Measurements from ENCODE around the gene FBXW4. TPM values are rescaled to one million over a fixed set of nuclear protein-coding genes. Genes with fewer than 3 reads are reported as not detected.

The FBXW4 gene
- total RNA-seq, 4 donors from 2014 or later = 48.2 to 83.6 (median 71.3) TPM

DNA sequence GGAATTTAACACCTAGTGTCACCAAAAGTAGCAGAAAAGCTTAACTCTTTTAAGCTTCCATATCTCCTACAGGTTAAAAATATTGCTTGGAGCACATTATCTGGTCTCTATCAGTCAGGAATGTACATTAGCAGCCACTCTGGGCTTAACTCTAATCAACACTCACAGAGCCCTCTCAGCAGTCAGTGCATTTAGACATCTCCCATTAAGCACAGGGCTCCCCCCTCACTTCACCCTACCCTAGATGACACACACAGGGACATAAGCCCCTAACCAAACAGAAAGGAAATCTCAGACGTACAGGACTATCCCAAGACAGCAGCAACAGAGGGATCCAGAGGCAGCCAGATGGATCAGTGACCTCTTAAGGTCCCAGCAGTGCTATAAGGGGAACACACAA lies 26.4 kb downstream of the FBXW4 start:
- Histone ChIP-seq H3K27me3 (no peaks in the 10 kb centered on the region), H3K4me1 (no peaks in the 10 kb centered on the region), H3K27ac (no peak overlapping the region), H3K4me3 (no peak overlapping the region), H3K36me3 (peaks cover 92% of the 10 kb centered on the region), H3K9me3 (no peaks in the 10 kb centered on the region)
- WGBS = 95% methylated on average over 1 of the region's 1 CpG
- TF ChIP-seq, protein P1, sequence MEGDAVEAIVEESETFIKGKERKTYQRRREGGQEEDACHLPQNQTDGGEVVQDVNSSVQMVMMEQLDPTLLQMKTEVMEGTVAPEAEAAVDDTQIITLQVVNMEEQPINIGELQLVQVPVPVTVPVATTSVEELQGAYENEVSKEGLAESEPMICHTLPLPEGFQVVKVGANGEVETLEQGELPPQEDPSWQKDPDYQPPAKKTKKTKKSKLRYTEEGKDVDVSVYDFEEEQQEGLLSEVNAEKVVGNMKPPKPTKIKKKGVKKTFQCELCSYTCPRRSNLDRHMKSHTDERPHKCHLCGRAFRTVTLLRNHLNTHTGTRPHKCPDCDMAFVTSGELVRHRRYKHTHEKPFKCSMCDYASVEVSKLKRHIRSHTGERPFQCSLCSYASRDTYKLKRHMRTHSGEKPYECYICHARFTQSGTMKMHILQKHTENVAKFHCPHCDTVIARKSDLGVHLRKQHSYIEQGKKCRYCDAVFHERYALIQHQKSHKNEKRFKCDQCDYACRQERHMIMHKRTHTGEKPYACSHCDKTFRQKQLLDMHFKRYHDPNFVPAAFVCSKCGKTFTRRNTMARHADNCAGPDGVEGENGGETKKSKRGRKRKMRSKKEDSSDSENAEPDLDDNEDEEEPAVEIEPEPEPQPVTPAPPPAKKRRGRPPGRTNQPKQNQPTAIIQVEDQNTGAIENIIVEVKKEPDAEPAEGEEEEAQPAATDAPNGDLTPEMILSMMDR (IDR thresholded peaks at IDR 0.05) = no peak
- TF ChIP-seq POLR2A (IDR thresholded peaks at IDR 0.05) (no peak), EP300 (IDR thresholded peaks at IDR 0.05) (no peak), POLR2AphosphoS5 (IDR thresholded peaks at IDR 0.05) (no peak)
- no peak for DNase-seq (ENCODE audit: low spot score in 2 of 2)

DNA sequence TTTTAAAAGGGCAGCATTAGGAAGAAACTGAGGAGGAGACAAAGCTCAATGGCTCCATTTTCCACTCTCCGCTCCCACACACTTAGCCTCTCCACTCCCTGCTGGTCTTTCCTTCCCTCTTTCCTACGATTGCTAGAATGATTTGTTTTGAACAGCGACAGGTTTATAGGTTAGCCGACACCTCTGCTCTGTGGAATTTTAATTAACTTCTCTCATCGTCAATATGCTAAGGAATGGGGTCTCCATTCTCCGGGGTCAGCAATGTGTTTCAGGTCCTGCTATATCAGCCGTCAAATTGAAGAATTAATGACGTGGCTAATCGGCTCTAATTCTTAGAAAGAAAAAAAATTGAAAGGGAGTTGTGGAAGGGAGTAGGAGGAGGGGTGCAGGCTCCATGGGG lies 28.9 kb downstream of the FBXW4 start:
- H3K27ac ChIP-seq = no peak overlapping the region
- no peak for DNase-seq (ENCODE audit: low spot score in 2 of 2)
- peaks cover 89% of the 10 kb centered on the region for H3K36me3 ChIP-seq
- H3K4me3 ChIP-seq = no peak overlapping the region
- TF ChIP-seq EP300 (IDR thresholded peaks at IDR 0.05) (no peak), POLR2AphosphoS5 (IDR thresholded peaks at IDR 0.05) (no peak), POLR2A (IDR thresholded peaks at IDR 0.05) (no peak)
- TF ChIP-seq, protein P1 (IDR thresholded peaks at IDR 0.05) = no peak
- H3K9me3 ChIP-seq = no peaks in the 10 kb centered on the region
- 76% methylated on average over 9 of the region's 9 CpGs for WGBS
- no peaks in the 10 kb centered on the region for H3K4me1 ChIP-seq
- no peaks in the 10 kb centered on the region for H3K27me3 ChIP-seq

DNA sequence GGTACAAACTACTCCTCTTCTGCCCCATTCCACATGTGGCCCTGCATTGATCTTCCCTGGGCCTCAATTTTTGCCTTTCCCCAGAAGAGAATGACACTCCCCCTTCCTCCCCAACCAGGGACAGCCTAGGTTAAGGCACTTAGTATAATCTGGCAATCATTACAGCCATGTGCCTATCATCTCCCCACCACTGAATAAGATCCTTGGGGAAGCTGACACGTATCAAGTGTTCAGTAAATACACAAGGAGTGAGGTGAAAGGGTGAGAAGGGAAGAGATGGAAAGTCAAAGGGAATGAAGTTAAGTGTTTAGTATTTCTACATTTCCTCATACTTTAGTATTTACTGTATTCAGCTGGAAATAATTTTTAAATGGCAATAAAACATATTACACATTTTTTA lies 31.9 kb downstream of the FBXW4 start:
- Histone ChIP-seq H3K9me3 (no peaks in the 10 kb centered on the region), H3K27me3 (no peaks in the 10 kb centered on the region), H3K27ac (no peak overlapping the region), H3K4me1 (no peaks in the 10 kb centered on the region), H3K36me3 (peaks cover 84% of the 10 kb centered on the region), H3K4me3 (no peak overlapping the region)
- 88% methylated on average over 1 of the region's 1 CpG for WGBS
- DNase-seq (ENCODE audit: low spot score in 2 of 2) = no peak
- no peak for TF ChIP-seq EP300 (IDR thresholded peaks at IDR 0.05)
- TF ChIP-seq, protein P1 (IDR thresholded peaks at IDR 0.05) = no peak
- no peak for TF ChIP-seq POLR2A (IDR thresholded peaks at IDR 0.05)
- no peak for TF ChIP-seq POLR2AphosphoS5 (IDR thresholded peaks at IDR 0.05)

DNA sequence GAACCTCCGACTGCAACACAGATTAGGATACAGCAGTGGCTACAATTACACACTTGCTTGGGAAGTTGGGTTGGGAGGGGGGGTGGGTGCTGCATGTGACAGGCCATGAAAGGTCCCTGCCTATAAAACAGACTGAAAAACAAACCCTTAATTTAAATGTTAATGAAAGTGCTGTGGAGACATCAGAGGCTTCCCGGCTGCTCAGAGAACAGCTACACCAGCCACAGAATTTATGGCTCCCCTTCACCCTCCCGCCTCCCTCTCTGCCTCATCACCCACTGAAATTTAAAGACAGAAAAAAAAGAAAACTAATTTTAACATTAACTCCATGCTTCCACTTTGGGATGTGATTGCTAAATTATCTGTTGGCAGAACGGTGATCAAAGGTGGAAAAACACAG lies 34.7 kb downstream of the FBXW4 start:
- Histone ChIP-seq H3K4me1 (no peaks in the 10 kb centered on the region), H3K27ac (no peak overlapping the region), H3K4me3 (no peak overlapping the region), H3K36me3 (peaks cover 65% of the 10 kb centered on the region), H3K9me3 (no peaks in the 10 kb centered on the region), H3K27me3 (no peaks in the 10 kb centered on the region)
- DNase-seq (ENCODE audit: low spot score in 2 of 2) = no peak
- 82% methylated on average over 4 of the region's 4 CpGs for WGBS
- TF ChIP-seq POLR2AphosphoS5 (IDR thresholded peaks at IDR 0.05) (no peak), POLR2A (IDR thresholded peaks at IDR 0.05) (no peak), EP300 (IDR thresholded peaks at IDR 0.05) (no peak)
- TF ChIP-seq, protein P1 (IDR thresholded peaks at IDR 0.05) = no peak

DNA sequence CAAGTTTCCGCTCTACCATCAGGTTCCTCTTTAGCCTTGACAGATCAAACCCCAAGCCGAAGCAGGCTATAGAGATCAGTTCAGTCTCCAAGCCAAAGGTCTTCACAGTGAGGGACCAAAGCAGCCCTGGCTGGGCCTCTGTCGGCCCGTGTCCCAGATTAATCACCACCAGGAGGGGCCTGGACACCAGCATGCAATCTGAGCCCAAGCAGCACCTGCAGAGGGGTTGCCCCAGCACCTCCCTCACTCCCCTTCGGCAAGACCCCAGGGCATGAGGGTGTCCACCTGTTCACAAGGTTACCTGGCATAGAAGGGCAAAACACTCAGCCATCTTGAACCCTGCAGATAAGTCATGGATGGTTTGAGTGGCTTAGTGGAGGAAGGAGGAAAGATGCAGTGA lies 36.0 kb downstream of the FBXW4 start:
- TF ChIP-seq POLR2A (IDR thresholded peaks at IDR 0.05) = no peak
- TF ChIP-seq, protein P1 (IDR thresholded peaks at IDR 0.05) = no peak
- TF ChIP-seq EP300 (IDR thresholded peaks at IDR 0.05) = no peak
- no peak for TF ChIP-seq POLR2AphosphoS5 (IDR thresholded peaks at IDR 0.05)

More for the DNA sequence above, 36.0 kb downstream of the FBXW4 start:
- H3K4me3 ChIP-seq = no peak overlapping the region
- no peaks in the 10 kb centered on the region for H3K4me1 ChIP-seq
- no peaks in the 10 kb centered on the region for H3K9me3 ChIP-seq
- 82% methylated on average over 5 of the region's 5 CpGs for WGBS
- no peak for DNase-seq (ENCODE audit: low spot score in 2 of 2)
- no peak overlapping the region for H3K27ac ChIP-seq
- H3K36me3 ChIP-seq = peaks cover 61% of the 10 kb centered on the region
- H3K27me3 ChIP-seq = no peaks in the 10 kb centered on the region

Data from suprapubic skin (tissue), 4 donors.